HG02588 (cell line): Measurements from ENCODE around the gene PPHLN1.

Experiments used
- ATAC-seq: cut with Tn5 transposase; IDR thresholded peaks from one replicate; pipeline ENCODE4 v1.9.1; 2021; ENCODE audit warnings: mild to moderate bottlenecking, moderate library complexity; ENCODE audit not compliant: unreplicated experiment

Gene PPHLN1, protein sequence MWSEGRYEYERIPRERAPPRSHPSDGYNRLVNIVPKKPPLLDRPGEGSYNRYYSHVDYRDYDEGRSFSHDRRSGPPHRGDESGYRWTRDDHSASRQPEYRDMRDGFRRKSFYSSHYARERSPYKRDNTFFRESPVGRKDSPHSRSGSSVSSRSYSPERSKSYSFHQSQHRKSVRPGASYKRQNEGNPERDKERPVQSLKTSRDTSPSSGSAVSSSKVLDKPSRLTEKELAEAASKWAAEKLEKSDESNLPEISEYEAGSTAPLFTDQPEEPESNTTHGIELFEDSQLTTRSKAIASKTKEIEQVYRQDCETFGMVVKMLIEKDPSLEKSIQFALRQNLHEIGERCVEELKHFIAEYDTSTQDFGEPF

DNA sequence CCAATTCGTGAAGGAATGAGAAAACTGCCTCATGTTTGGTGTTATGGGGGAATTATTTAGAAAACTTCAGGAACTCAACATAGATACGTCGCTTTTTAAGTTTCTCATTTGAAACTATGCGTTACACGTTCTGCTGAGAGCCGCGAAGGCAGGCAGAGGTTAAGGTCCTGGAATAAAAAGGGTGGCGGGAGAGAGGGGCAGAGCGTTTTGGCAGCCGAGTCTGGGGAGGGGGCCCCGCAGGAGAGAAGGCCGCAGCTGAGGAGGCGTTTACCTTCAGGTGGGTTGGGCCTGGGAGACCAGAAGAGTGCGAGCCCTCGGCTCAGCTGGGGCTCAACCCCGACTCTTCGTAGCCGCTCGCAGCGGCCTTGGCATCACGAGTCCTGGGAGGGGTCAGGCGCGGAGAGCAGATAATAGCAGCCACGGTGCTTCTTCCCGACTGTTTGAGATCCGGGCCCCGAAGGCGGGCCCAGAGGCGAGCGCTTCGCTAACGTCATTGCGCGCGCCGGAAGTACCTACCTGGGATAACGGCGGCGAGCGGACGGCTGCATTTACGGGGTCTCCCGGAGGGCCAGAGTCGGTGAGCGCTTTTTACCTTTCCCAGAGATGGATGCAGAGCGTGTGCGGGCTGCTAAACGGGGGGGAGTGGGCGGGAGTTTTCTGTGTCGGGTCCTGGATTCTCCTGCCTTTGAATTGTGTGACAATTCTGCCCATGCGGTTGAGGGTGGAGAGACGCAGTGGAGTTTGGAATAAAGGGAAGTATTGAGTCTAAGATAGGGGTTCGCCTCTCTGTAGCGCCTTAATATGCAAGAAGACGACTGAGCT lies at the start of gene PPHLN1, which contains the start of gene ZCRB1:
Gene PPHLN1 (plus strand): TSS at position 515 of the 822 bp plus-strand sequence. CDS start 9,736 bp downstream, outside the sequence.
Gene ZCRB1 (minus strand): TSS at position 442 of the 822 bp plus-strand sequence. CDS start 1,992 bp downstream, outside the sequence.
- ATAC-seq: peak; percentile 95

DNA sequence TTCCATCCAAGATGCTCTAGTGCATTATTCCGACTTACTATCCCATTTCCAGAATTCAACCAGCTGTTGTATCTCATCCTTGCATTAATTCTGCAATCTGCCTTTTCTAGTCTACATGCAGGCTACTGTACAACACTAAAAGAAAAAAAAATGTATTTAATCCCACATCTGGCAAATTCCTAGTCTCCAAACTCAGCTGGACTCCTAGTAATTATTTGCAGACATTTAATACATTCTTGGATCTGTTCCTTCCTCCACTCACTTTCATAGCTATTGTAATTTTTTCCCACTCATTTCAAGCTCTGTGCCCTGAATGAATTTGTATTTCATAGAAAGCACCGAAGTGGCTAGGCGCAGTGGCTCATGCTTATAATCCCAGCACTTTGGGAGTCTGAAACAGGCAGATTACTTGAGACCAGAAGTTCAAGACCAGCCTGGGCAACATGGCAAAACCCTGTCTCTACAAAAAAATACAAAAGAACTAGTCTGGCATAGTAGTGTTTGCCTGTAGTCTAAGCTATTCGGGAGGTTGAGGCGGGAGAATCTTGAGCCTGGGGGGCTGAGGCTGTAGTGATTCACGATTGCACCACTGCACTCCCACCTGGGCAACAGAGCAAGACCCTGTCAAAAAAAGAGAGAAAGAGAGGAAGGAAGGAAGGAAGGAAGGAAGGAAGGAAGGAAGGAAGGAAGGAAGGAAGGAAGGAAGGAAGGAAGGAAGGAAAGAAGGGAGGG lies 48.4 kb upstream of the PPHLN1 start:
- ATAC-seq: no peak

DNA sequence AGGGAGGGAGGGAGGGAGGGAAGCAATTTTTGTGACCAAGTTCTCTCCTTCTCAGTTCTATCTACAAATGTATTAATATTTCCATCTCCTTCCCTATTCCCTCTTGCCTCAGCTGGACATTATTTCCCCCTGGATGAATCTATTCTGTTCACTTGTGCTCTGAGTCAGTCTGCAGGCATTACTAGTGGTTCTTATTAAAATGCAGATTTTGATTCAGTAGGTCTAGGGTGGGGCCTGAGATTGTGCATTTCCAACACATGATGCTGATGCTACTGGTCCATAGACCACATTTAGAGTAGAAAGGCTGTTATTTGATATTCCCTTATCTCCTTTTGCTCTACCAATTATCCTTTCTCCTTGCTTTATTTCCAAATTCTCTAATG lies 47.8 kb upstream of the PPHLN1 start:
- ATAC-seq: no peak

DNA sequence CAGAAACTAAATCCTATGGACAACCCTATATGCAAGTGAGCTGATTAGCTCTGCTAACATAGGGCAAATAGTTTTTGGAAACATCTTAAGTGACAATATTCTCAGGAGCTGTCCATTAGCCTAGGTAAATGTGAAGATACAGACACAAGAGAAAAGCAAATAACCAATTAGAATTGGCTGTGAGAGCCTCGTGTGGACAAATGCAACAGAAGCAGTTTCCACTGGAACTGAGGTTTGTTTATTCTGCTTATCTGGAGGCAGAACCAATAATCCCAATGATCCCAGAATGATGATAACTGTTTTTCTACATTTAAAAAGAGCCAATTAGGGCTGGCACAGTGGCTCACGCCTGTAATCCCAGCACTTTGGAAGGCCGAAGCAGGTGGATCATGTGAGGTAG lies 44.7 kb upstream of the PPHLN1 start:
- no peak for ATAC-seq

DNA sequence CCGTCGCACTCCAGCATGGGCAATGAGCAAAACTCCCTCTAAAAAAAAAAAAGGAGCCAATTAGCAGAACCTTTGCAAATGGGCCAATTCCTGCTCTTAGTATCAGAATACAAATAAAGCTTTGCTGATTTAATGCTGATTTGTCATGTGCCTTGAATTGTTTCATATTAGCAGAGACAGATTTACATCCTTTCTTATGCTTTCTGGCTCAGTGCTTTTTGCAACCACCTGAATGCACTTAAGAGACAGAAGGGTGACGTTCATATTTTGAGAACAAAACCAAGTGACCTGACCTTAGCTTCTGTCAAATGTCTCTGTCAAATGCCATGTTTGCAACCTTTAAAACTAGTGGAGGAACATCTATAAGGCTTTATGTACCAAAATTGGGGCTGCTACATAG lies 44.1 kb upstream of the PPHLN1 start:
- ATAC-seq: no peak

DNA sequence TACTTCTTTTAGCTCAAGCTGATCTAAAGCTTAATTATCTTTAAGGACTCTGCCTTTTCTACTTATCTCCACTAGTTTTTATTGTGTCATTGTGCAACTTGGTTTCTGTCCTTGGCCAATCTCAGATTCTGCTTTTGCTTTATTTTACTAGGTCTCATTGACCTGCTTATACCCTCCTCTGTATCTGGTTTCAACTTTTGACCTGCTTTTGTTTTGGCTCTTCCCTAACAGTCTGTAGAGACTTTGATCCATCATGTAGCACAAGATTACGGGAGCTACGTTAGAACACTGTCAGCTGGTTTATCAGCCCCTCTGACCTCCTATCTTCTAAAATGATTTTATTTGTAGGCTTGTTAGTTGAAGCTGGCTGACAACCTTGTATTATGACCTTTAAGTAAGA lies 43.7 kb upstream of the PPHLN1 start:
- ATAC-seq: no peak

DNA sequence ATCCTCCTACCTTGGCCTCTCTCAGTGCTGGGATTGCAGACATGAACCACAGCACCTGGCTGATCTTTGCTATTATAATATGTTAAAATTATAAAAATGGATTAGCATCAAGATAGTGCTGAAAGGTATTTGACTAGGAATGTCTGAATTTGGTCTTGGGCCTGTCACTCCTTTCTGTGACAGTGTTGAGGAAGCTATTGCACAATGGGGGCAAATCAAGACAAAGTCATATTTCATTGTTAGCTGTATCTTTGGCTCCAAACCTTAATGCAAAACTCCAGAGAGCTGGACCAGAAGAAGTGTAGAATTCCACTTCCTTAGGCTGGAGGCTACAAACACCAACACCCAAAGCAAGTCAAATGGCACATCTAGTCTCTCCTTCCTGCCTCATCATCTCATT lies 42.2 kb upstream of the PPHLN1 start:
- ATAC-seq: no peak

DNA sequence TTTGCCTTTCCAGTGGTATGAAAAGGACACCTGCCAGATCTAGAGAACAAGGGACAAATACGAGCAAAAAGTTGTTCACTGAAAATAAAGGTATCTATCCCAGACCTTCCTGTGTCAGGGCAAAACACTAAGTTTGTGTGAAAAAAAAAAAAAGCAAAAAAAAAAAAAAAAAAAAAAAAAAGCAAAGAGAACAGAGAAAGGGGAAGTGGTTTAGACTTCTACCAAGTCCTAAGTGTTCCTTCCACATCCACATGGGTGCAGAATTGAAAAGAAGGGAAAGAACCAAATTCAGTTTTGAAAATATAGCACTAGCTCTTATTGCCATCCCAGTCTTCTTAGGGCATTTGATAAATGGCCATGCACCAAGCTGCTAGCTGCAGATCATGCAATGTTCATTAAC lies 41.8 kb upstream of the PPHLN1 start:
- no peak for ATAC-seq

DNA sequence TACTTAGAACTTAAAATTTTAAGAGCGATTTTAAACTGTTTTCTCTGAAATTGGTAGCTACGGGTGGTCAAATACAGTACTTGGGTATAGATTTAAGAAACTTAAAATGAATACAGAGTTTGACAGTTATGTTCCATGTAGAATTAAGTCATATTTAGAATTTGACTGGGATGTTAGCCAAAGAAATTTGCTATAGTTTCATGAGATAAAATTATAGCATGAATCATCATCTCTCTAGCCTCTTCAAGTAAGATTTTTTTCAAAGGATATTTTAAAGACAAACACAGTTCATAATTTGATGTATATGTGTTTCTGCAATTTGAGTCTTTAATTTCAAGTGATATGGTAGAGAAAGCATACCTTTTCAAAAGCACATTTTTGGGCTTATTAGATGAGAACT lies 41.1 kb upstream of the PPHLN1 start:
- ATAC-seq: no peak

DNA sequence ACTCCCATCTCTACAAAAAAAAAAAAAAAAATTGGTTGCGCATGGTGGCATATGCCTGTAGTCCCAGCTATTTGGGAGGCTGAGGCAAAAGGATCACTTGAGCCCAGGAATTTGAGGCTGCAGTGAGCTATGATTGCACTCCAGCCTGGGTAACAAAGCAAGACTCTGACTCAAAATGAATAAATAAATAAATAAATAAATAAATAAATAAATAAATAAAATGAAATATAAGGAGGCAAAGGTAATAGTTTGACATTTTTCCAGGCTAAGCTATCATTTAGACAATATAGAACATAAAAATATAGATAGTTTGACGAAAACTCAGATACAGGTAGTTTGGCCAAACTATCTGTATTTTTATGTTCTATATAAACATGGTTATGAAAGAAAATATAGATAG lies 40.5 kb upstream of the PPHLN1 start:
- ATAC-seq: no peak

DNA sequence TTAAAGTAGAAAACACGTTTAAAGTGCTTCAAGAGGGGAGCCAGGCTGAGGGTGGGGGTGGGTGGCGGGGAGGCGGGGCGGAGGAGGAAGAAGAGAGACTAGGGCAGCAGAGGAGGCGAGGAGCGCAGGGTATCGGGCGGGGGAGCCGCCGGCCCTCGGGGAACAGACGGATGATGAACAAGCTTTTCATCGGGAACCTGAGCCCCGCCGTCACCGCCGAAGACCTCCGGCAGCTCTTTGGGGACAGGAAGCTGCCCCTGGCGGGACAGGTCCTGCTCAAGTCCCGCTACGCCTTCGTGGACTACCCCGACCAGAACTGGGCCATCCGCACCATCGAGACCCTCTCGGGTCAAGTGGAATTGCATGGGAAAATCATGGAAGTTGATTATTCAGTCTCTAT lies 39.2 kb upstream of the PPHLN1 start:
- ATAC-seq: no peak

DNA sequence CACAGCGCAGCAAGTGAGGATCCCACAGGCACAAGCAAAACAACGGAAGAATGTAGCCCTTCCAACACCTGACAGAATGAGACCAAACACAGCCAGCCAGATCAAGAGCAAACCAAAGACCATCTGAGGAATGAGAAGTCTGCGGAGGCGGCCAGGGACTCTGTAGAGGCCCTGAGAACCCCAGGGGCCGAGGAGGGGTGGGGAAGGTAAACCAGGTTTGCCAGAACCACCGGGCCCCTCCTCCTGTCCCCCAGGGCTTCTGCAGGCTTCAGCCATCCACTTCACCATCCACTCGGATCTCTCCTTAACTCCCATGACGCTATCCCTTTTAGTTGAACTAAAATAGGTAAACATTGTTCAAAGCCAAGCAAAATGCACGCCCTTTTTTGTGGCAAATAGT lies 37.4 kb upstream of the PPHLN1 start:
- ATAC-seq: no peak

DNA sequence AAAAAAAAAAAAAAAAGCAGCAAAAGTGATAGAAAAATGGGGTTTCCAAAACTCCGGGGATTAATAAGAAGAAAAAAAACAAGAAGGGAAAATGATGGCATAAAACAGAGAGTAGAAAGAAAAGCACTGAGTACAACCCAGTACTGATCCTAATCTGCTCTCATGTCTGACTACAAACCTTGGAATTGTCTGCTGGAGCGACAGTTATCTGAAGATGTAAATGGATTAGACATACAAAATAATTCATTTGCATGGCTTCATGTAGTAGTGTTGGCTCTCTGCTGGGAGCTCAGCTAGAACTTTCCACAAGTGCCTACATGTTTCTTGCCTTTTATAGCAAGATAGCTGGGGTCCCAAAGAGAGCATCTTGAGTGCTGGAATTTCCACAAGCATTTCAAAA lies 34.3 kb upstream of the PPHLN1 start:
- ATAC-seq: no peak

DNA sequence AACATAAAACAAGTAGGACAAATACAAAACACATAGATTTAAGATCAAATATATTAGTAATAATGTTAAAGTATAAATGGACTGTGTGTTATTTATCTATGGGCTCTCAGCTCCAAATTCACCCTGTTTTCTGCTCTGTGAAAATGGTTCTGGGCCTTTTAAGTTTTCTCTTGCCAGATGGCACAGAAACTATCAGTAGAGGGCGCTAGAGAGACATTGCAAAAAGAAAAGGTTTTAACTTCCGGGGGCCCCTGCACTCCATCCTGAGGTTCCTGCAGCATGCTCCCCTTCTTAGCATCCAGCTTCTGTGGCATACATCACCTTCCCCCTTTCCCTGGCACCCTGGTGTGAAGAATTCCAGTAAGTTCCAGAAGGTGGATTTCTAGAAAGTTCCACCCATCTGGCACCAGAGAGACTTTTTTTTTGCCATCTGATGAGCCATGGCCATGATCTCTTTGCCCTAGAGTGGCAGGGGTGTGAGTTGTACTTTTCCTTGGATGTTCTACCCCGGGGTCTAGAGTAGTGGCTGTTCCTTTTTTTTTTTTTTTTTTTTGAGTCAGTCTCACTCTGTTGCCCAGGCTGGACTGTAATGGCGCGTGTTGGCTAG lies 29.4 kb upstream of the PPHLN1 start:
- ATAC-seq: no peak

DNA sequence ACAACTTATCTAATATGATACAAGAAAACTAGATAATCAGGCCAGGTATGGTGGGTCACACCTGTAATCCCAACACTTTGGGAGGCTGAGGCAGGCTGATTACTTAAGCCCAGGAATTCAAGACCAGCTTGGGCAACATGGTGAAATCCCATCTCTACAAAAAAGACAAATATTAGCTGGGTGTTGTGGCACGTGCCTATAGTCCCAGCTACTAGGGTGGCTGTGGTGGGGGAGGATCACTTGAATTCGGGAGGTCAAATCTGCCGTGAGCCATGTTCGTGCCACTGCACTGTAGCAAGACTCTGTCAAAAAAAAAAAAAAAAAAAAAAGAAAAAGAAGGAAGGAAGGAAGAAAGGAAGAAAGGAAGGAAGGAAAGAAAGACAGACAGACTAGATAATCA lies 27.1 kb upstream of the PPHLN1 start:
- no peak for ATAC-seq

DNA sequence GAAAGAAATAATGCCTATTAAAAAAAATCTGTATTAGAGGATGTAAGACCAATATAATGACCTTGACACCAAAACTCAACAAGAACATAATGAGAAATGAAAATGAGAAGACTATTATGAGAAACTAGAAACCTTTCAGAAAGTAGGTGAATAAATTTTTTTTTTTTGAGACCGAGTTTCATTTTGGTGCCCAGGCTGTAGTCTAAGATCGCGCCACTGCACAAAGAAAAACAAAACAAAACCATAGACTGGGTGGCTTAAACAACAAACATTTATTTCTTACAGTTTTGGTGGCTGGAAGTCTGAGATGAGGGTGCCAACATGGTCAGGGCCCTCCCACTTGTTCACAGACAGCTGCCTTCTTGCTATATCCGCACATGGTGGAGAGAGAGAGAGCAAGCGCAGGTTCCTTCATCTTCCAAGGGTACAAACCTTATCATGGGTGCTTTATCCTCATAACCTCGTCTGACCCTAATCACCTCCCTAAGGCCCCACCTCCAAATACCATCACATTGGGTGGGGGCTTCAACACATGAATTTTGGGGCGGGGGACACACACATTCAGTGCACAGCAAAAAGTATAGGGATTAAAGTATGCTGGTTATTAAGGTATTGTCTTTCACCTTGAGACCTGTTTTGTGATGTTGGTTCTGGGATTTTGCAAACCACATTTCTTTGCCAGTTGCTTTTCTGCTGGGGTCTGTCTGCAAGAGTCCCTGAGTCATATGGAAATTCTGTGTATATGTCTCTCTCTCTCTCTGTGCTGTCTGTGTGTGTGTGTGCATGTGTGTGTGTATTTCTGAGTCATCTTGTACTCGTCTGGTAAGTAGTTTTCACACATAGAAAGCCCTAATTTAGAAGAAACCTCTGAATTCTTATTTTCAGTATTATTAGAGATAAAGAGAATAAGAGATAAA lies 26.3 kb upstream of the PPHLN1 start:
- peak; percentile 75 for ATAC-seq

DNA sequence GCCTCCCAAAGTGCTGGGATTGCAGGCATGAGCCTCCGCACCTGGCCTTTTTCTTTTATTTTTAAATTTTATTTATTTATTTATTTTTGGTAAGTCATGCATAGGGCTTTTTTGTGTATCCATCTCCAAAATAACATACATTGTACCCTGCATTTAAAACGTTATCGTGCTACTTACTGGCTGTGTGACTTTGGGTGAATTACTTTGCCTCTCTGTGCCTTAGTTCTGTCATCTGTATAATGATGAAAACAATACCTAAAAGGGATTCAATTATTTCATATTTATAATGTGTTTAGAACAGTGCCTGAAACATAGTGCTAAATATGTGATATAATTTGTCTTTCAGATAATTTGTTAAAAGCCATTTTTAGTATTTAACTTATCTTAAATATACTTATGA lies 19.7 kb upstream of the PPHLN1 start:
- ATAC-seq: no peak

DNA sequence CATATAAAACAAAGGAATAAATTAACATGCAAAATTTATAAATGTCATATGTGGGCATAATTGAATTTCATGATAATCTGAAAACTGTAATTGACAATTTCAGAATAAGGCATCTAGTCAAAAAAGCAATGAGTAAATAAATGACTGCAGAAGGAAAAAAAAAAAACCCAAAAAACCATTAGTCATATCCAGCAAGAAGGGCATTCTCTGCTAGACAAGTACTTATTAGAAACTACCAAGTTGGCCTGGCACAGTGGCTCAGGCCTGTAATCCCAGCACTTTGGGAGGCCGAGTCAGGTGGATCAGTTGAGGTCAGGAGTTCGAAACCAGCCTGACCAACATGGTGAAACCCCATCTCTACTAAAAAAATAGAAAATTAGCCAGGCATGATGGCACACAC lies 17.6 kb upstream of the PPHLN1 start:
- no peak for ATAC-seq

DNA sequence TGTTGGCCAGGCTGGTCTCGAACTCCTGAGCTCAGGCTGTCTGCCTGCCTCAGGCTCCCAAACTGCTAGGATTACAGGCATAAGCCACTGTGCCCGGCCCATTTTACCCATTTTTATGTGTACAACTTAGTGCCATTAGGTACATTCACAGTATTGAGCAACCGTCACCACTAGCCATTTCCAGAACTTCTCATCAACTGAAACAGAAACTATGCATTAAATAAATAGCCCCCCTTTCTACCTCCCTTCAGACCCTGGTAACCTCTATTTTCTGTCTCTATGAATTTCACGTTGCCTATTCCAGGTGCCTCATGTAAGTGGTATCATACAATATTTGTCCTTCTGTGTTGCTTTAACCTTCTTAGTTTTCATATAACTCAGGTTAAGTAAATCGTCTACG lies 16.0 kb upstream of the PPHLN1 start:
- ATAC-seq: no peak

DNA sequence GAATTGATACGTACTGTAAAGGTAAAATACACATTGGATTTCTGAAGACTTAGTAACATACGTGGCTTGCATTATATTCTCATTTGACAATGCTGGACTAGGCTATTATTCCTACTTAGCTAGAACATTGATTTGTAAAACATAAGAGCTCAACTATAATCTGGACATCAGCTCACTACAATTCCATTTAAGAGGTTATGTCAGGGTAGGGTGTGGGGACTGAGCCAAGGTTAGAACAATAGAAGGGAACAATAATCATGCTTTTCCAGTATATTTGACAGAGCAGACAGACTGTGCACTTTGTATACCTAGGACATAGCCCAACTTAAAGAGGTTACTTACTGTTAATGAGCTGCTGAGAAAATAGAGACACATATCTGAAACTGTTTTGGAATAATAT lies 10.9 kb upstream of the PPHLN1 start:
- ATAC-seq: no peak
